Neural cell (in vitro differentiated cells): ENCODE measurements around the gene ROR1.

ENCODE experiments used
- EP300 ChIP-seq: fragments of 450-650 bp; conservative IDR thresholded peaks from 2 replicates; pipeline ENCODE4 v1.6.1; 2014; ENCODE audit warnings: antibody characterized with exemption, mild to moderate bottlenecking, moderate library complexity; ENCODE audit not compliant: poor library complexity, severe bottlenecking
- EZH2 ChIP-seq: fragments of 200-600, 300-800 bp; shearing (Covaris generic), sonication (generic); IDR thresholded peaks from 2 replicates; pipeline ENCODE4 v1.6.1; 2014; ENCODE audit warnings: antibody characterized with exemption, low read length, borderline replicate concordance, mild to moderate bottlenecking; ENCODE audit not compliant: insufficient read depth, poor library complexity, severe bottlenecking
- POLR2AphosphoS5 ChIP-seq: IDR thresholded peaks from 2 replicates; pipeline ENCODE4 v1.6.1; 2012
- SMC3 ChIP-seq: fragments of 450-650 bp; conservative IDR thresholded peaks from 2 replicates; pipeline ENCODE4 v1.6.1; 2014; ENCODE audit warnings: antibody characterized with exemption, mild to moderate bottlenecking, moderate library complexity; ENCODE audit not compliant: poor library complexity
- TAF1 ChIP-seq: IDR thresholded peaks from 2 replicates; pipeline ENCODE4 v1.6.1; 2012; ENCODE audit warnings: low read depth
- TF ChIP-seq, protein P1 (sequence below): fragments of 450-650 bp; IDR thresholded peaks from 2 replicates; pipeline ENCODE4 v1.5.1; 2014; ENCODE audit warnings: antibody characterized with exemption, mild to moderate bottlenecking, moderate library complexity; ENCODE audit not compliant: poor library complexity, severe bottlenecking
- TF ChIP-seq, protein P2 (sequence below): IDR thresholded peaks from 2 replicates; pipeline ENCODE4 v1.6.1; 2012; ENCODE audit warnings: borderline replicate concordance

DNA sequence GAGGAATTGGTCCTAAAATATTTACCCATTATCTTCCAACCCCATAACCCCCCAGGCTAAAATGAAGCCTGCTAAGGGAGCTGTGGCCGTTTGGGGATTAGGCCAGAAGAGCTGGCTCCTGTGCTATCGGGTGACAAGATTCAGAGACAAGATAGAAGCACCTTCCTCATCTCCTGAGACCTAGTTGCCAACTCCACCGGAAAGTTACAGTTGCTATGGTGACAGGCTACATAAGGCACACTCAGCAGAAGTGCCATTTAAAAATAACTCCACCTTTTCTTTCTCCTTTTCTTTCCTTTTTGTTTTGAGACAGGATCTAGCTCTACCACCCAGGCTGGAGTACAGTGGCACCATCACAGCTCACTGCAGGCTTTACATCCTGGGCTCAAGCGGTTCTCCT lies 43.6 kb upstream of the ROR1 start:
- TF ChIP-seq POLR2AphosphoS5 = no peak
- TF ChIP-seq, protein P1, sequence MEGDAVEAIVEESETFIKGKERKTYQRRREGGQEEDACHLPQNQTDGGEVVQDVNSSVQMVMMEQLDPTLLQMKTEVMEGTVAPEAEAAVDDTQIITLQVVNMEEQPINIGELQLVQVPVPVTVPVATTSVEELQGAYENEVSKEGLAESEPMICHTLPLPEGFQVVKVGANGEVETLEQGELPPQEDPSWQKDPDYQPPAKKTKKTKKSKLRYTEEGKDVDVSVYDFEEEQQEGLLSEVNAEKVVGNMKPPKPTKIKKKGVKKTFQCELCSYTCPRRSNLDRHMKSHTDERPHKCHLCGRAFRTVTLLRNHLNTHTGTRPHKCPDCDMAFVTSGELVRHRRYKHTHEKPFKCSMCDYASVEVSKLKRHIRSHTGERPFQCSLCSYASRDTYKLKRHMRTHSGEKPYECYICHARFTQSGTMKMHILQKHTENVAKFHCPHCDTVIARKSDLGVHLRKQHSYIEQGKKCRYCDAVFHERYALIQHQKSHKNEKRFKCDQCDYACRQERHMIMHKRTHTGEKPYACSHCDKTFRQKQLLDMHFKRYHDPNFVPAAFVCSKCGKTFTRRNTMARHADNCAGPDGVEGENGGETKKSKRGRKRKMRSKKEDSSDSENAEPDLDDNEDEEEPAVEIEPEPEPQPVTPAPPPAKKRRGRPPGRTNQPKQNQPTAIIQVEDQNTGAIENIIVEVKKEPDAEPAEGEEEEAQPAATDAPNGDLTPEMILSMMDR = no peak
- no peak for TF ChIP-seq EP300
- TF ChIP-seq EZH2 = no peak
- TF ChIP-seq SMC3 = no peak
- TF ChIP-seq, protein P2, sequence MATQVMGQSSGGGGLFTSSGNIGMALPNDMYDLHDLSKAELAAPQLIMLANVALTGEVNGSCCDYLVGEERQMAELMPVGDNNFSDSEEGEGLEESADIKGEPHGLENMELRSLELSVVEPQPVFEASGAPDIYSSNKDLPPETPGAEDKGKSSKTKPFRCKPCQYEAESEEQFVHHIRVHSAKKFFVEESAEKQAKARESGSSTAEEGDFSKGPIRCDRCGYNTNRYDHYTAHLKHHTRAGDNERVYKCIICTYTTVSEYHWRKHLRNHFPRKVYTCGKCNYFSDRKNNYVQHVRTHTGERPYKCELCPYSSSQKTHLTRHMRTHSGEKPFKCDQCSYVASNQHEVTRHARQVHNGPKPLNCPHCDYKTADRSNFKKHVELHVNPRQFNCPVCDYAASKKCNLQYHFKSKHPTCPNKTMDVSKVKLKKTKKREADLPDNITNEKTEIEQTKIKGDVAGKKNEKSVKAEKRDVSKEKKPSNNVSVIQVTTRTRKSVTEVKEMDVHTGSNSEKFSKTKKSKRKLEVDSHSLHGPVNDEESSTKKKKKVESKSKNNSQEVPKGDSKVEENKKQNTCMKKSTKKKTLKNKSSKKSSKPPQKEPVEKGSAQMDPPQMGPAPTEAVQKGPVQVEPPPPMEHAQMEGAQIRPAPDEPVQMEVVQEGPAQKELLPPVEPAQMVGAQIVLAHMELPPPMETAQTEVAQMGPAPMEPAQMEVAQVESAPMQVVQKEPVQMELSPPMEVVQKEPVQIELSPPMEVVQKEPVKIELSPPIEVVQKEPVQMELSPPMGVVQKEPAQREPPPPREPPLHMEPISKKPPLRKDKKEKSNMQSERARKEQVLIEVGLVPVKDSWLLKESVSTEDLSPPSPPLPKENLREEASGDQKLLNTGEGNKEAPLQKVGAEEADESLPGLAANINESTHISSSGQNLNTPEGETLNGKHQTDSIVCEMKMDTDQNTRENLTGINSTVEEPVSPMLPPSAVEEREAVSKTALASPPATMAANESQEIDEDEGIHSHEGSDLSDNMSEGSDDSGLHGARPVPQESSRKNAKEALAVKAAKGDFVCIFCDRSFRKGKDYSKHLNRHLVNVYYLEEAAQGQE = no peak
- TF ChIP-seq TAF1 = no peak
